GM19043 (cell line): ENCODE results near the gene MUC12.
"Not testable (repeated sequence)": the region's sequence is repeated elsewhere in the genome, so short reads cannot be mapped to it uniquely, and the experiment has no call there.

ENCODE experiments used
- ATAC-seq: cut with Tn5 transposase; IDR thresholded peaks from one replicate; pipeline ENCODE4 v1.9.1; 2021; ENCODE audit warnings: low read depth; ENCODE audit not compliant: unreplicated experiment

The MUC12 gene

GRCh38 chr7:100985033-100985797 lies 15.8 kb downstream of the MUC12 start:
- not testable (repeated sequence) for ATAC-seq

DNA sequence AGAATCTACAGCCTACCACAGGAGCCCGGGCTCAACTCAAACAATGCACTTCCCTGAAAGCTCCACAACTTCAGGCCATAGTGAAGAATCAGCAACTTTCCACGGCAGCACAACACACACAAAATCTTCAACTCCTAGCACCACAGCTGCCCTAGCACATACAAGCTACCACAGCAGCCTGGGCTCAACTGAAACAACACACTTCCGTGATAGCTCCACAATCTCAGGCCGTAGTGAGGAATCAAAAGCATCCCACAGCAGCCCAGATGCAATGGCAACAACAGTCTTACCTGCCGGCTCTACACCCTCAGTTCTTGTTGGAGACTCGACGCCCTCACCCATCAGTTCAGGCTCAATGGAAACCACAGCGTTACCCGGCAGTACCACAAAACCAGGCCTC lies 22.3 kb downstream of the MUC12 start:
- no peak for ATAC-seq

- not testable (repeated sequence) for ATAC-seq
Observed at GRCh38 chr7:100992280-100992679, 22.9 kb downstream of the MUC12 start.

DNA sequence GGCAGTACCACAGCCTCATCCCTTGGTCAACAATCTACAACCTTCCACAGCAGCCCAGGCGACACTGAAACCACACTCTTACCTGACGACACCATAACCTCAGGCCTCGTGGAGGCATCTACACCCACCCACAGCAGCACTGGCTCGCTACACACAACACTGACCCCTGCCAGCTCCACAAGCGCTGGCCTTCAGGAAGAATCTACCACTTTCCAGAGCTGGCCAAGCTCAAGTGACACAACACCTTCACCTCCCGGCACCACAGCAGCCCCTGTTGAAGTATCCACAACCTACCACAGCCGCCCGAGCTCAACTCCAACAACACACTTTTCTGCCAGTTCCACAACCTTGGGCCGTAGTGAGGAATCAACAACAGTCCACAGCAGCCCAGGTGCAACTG lies 25.3 kb downstream of the MUC12 start:
- ATAC-seq, result not testable (repeated sequence)

DNA sequence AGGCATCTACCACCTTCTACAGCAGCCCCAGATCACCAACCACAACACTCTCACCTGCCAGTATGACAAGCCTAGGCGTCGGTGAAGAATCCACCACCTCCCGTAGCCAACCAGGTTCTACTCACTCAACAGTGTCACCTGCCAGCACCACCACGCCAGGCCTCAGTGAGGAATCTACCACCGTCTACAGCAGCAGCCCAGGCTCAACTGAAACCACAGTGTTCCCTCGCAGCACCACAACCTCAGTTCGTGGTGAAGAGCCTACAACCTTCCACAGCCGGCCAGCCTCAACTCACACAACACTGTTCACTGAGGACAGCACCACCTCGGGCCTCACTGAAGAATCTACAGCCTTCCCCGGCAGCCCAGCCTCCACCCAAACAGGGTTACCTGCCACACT lies 29.2 kb downstream of the MUC12 start:
- not testable (repeated sequence) for ATAC-seq

GRCh38 chr7:100999334-100999733 lies 30.0 kb downstream of the MUC12 start:
- ATAC-seq, result not testable (repeated sequence)

- ATAC-seq, result not testable (repeated sequence)
Observed at GRCh38 chr7:101000025-101000424, 30.7 kb downstream of the MUC12 start.

GRCh38 chr7:101002333-101002732 lies 33.0 kb downstream of the MUC12 start:
- ATAC-seq, result not testable (repeated sequence)

- not testable (repeated sequence) for ATAC-seq
Observed at GRCh38 chr7:101007361-101007760, 38.0 kb downstream of the MUC12 start.

DNA sequence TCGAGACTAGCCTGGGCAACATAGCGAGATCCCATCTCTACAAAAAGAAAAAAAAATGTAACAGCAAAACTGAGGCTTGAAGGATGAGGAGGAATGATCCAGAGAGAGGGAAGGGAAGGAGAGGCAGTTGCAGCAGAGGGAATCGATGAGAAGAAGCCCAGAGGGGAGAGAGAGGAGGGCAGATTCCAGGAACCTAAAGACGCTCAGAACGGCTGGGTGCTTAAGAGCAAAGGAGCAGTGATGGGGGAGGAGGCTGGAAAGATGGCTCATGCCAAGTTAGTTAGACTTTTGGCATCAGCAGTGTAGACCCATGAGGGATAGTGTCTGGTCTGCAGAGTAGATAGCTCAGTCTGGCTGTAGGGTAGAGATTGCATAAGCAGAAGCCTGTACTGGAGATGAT lies 40.3 kb downstream of the MUC12 start:
- ATAC-seq, result no peak

GRCh38 chr7:101012931-101013330 lies 43.6 kb downstream of the MUC12 start:
- ATAC-seq, result no peak

DNA sequence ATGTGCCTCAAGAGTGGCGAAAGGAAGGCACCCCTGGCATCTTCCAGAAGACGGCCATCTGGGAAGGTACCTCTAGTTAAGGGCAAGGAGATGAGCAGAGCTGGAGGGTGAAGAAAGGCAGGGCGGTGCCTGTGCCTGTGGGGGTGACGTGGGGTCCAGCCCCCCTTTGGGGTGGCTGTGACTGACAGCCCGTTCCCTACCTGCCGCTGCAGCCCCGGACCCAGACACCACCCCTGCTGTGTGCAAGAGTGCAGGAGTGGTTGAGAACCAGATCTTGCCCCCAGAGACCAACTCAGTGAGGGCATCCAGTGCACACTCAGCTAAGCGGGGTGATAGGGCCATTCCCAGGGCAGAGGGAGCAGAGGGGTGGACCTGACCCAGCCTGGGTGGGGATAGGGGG lies 46.3 kb downstream of the MUC12 start:
- no peak for ATAC-seq

DNA sequence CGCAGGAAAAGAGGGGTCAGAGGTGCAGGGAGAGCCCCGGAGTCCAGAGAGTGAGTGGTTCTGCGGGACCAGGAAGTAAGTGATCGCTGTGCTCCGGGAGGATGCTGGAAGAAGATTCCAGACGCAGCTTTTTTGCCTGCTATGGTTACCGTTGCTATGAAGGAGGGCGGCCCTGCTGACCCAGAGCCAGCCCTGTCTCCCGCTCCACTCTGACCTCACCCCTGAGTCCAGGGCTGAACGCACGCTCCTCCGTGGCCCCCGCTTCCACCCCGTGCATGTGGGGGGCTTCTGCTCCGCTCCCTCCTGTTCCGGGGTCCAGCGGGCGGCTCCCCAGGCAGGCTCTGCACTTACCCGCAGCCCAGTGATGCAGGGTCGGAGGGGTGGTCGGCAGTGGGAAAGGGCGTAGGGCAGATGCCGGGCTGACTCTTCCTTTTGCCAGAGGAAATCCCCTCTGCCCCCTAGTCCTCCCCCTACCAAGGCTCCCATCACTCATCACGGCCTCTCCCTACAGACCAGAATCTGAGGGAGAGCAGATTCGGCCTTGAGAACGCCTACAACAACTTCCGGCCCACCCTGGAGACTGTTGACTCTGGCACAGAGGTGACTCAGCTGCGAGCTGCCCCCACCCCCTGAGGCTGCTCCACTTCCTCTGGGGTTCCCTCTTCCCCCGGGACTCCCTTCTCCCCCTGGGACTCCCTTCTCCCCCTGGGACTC lies 47.9 kb downstream of the MUC12 start:
- peak; percentile 94 for ATAC-seq

DNA sequence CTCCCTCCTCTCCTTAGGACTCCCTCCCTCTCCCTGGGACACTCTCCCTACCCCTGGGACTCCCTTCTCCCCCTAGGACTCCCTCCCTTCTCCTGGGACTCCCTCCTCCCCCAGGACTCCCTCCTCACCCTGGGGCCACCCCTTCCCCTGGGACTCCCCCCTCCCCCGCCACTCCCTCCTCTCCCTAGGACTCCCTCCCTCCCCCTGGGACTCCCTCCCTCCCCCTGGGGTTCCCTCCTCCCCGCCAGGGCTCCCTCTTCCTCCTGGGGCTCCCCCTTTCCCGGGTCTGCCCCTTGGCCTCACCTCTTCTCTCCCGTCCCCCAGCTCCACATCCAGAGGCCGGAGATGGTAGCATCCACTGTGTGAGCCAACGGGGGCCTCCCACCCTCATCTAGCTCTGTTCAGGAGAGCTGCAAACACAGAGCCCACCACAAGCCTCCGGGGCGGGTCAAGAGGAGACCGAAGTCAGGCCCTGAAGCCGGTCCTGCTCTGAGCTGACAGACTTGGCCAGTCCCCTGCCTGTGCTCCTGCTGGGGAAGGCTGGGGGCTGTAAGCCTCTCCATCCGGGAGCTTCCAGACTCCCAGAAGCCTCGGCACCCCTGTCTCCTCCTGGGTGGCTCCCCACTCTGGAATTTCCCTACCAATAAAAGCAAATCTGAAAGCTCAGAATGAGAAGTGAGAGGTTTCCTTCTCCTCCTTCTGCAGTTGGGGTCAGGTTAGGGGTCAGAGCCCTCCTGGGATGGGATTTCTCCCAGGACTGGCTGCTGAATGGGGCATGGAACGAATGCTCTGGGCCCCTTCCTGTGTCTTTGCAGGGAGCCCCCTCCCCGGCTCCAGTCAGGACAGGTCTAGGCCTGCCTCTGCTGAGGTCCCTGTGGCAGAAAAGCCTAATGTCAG lies 49.2 kb downstream of the MUC12 start:
- no peak for ATAC-seq

DNA sequence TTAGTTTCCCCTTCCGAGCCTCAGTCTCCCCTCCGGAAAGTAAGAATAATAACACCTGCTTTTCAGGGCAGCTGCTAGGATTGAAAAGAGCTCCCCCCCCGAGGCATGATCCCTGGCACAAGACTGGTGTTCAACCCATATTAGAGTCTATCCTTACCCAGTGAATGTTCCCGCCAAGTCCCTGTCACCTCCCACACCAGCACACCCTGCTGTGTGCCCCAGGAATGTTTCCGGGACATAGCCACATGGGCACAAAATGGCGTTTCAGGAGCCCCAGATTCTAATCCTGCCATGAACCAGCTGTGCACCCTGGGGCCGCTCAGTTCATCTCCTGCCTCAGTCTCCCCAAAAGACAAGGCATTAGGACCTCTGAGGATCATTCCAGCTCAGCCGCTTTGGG lies 51.1 kb downstream of the MUC12 start:
- ATAC-seq, result no peak

DNA sequence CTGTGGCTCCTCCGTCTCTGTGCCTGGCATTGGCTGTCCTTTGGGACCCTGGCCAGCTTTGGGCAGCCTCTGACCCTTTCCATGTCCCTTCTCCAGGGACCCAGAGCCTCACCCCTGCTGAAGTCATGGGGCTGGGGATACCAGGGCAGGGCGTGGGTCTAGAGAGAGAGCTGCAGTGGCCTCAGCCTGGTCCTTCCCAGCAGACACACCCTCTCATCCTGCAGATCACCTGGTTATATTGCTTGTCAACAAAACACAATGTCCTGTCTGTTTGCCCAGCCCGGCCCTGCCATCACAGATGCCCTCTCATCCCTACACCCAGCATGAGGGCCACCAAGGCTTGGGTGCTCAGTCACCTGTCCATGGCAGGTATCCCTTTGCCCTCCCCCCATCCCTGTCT lies 52.3 kb downstream of the MUC12 start:
- ATAC-seq, result no peak

DNA sequence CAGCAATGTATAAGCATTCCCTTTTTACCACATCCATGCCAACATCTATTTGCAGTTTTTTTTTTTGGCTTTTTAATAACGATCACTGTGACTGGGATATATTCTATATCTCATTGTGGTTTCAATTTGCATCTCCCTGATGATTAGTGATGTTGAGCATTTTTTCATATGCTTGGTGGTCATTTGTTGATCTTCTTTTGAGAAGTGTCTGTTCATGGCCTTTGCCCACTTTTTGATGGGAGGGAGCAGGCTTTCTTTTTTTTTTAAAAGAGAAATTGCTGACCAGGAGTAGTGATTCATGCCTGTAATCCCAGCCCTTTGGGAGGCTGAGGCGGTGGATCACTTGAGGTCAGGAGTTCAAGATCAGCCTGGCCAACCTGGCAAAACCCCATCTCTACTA lies 54.5 kb downstream of the MUC12 start:
- no peak for ATAC-seq

GRCh38 chr7:101031082-101031481 lies 61.7 kb downstream of the MUC12 start:
- ATAC-seq, result no peak

DNA sequence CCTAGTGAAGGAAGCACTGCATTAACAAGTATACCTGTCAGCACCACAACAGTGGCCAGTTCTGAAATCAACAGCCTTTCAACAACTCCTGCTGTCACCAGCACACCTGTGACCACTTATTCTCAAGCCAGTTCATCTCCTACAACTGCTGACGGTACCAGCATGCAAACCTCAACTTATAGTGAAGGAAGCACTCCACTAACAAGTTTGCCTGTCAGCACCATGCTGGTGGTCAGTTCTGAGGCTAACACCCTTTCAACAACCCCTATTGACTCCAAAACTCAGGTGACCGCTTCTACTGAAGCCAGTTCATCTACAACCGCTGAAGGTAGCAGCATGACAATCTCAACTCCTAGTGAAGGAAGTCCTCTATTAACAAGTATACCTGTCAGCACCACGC lies 66.6 kb downstream of the MUC12 start:
- no peak for ATAC-seq

GRCh38 chr7:101041283-101041682 lies 71.9 kb downstream of the MUC12 start:
- not testable (repeated sequence) for ATAC-seq

DNA sequence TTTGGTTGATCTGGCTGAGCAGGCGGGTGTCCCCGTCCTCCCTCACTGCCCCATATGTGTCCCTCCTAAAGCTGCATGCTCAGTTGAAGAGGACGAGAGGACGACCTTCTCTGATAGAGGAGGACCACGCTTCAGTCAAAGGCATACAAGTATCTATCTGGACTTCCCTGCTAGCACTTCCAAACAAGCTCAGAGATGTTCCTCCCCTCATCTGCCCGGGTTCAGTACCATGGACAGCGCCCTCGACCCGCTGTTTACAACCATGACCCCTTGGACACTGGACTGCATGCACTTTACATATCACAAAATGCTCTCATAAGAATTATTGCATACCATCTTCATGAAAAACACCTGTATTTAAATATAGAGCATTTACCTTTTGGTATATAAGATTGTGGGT lies 89.0 kb downstream of the MUC12 start:
- no peak for ATAC-seq
